Right ventricle myocardium inferior (tissue), 1 donor: ENCODE results near the gene KRT32. TPM values are rescaled to one million over a fixed set of nuclear protein-coding genes. Genes with fewer than 3 reads are reported as not detected.

Experiments
- ATAC-seq: fragments of 200-7000 bp; cut with Tn5 transposase; one replicate; pipeline ENCODE4 v1.9.1; 2020; ENCODE audit warnings: mild to moderate bottlenecking, moderate library complexity
- DNase-seq: peaks from one replicate; pipeline ENCODE4 v3.0.0; 2021; ENCODE audit errors: missing footprints
- intact Hi-C: fragments of 100-400 bp; cut with DNase I; formaldehyde crosslinking; loops from one replicate; pipeline ENCODE4 v1.11.0; 2022
- microRNA-seq: library from miRNA; unstranded; fragments of <30 nt; microRNA quantifications from one replicate; pipeline ENCODE4 v1.2.0, GENCODE V29; 2020
- total RNA-seq: library from RNA; stranded (reverse); fragmentation: NEBNext Ultra II Directional; extraction: Animal tissue kit (Norgen Biotek cat#: 25700); gene quantifications from one replicate; pipeline ENCODE4 v1.2.1, GENCODE V29; 2021
- donor health status: DM: no; HTN: yes; CAD: no; lungs with severe emphysema.

KRT32 gene
- total RNA-seq, 1 donor from 2014 or later, result not detected

DNA sequence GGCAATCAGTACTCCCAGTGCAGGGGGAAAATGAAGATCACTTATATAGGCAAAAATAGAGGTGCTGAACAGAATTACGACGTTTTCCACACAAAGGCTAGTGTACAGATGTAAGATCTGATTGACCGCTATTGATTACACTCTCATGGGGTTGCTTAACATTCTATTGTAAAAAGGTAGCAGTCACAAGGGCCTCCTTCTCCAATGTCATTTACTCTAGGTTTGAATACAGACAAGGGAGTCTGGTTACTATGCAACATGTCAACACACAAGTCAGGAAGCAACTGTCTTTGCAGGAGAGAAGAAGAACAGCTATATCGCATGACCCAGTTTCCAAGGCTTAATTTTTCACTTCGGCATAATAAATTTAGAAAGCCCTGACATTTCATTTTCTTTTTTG lies 50.7 kb downstream of the KRT32 start:
- ATAC-seq (peak; percentile 48), DNase-seq (no peak)
- intact Hi-C loops, result no loop called here

DNA sequence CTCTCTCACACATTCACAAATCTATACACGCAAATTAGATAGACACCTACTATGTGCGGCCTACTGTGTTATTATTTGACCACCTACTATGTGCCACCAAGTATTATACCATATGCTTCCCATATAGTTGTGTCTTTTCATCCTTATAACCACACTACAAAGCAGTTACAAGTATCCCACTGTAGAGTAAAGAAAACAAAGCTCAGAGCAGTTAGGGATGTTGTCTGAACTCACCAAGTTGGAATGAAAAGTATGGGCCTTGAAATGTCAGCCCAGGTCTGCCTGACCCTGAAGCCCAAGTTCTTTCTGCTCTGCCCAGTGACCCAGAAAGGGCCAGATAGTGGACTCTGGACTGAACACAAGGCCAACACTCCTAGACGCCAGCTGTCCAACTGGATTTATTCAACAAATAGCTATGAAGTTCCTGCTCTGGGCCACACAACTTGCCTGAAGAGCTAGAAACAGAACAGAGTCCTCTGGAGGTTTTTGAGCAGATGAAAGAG lies 51.3 kb downstream of the KRT32 start:
- intact Hi-C loops, result no loop called here
- ATAC-seq, result peak; percentile 39
- DNase-seq, result no peak

DNA sequence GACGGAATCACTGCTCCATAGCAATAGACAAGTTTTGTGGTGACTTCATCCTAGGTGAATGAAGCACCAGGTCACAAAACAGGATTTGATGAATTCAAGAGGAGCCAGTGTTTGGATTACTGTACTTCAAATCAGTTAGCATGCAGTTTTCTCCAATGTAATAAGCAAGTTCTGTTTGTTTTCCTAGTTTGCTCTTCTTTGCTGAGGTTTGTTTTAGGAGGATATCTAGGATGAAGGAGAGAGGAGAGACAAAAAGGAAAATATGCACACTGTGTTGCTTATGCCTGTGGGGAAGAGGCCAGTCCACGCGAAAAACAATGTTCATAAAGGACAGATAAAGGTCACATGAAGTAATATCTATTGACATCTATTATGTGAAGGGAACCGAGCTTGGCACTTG lies 51.8 kb downstream of the KRT32 start:
- ATAC-seq, result no peak
- no peak for DNase-seq
- intact Hi-C loops, result no loop called here

DNA sequence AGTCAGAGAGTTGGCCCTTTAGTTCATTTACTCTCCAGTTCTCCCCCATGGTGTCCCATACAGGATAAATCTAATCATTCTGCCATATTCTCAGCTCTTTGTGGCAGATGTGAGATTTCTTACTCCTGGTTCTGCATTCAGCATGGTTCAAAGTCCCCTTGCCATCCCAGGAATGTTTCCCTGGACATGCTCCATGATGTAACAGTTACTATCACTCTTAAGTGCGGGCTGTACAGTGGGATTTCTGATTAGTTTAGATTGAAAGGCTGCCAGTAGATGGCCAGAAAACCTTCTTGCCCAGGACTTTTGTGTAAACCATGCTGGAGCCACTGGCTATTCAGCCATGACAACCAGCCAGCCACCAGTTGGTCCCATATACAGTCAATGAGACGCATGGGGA lies 53.2 kb downstream of the KRT32 start:
- ATAC-seq (no peak), DNase-seq (no peak)
- intact Hi-C loops, result no loop called here

DNA sequence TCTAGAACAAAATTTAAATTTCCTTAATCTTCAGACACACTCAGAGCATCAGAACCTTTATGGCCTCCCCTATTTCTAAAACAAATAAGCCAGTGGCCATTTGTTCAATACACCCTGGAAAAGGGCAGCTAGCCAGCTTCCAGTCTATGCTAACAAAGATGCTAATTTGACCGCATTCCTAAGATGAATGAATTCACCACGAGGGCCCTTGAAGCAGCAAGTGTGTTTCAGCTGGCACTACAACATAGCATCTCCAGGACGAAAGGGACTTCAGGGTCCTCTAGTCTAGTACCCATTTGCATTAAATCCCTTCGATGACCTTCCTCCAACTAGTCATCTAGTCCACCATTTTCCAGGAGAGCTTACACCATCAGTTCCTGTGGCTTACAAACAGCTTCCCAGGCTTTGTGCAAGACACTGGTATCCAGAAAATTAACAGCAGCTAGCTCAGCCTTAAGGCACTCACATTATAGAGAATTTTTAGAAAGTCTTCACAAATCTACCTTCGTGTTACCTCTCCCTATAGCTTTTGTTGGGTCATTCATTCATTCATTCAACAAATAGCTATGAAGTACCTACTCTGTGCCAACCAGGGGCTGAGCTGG lies 53.7 kb downstream of the KRT32 start:
- no peak for DNase-seq
- ATAC-seq, result no peak
- intact Hi-C loops, result no loop called here

DNA sequence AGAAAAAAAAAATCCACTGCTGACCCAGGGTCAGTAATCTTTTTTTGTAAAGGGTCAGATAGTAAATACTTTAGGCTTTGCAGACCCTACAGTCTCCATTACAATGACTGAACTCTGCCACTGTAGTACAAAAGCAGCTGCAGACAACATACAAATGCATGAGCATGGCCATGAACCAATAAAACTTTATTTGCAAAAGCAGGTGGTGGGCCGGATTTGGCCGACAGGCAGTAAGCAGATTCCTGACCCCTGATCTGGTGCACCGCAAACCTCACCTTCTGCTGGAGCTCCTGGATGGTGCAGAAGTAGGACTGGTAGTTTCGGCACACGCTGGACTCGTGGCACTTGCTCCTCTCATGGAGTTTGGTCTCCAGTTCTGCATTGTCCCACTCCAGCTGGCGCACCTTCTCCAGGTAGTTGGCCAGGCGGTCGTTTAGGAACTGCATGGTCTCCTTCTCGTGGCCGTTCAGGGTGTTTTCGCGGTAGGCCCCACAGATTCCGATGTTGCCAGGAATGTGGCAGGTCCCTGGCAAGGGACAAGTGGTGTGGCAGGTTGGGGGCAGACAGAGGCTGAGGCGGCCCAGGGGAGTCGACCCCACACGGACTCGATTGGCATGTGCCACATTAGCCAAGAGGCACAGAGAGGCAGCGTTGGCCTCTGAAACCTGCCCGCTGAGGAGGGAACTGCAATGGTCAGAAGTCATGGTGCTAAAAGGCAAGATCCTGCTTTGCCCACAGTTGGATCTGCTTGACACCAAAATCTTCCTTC lies 55.9 kb downstream of the KRT32 start:
- intact Hi-C loops, result no loop called here
- ATAC-seq, result no peak
- no peak for DNase-seq

Small RNA genes lying within 50 kb of the gene (microRNA-seq; reads per million reads assigned to microRNA genes)
- not detected for gene MIR6510

Other genes starting within 250 kb of the KRT32 start
- gene KRTAP9-2, start 240.7 kb downstream of the KRT32 start, total RNA-seq, result not detected
- gene KRTAP9-3, start 234.9 kb downstream of the KRT32 start, total RNA-seq, result not detected
- gene KRTAP9-8, start 229.4 kb downstream of the KRT32 start, total RNA-seq, result not detected
- not detected for gene KRTAP9-4, start 217.7 kb downstream of the KRT32 start, total RNA-seq
- not detected for gene KRTAP9-9, start 212.0 kb downstream of the KRT32 start, total RNA-seq
- gene KRTAP9-6, start 202.0 kb downstream of the KRT32 start, total RNA-seq, result not detected
- not detected for gene KRTAP9-7, start 191.7 kb downstream of the KRT32 start, total RNA-seq
- gene KRTAP29-1, start 164.5 kb downstream of the KRT32 start, total RNA-seq, result not detected
- not detected for gene KRTAP16-1, start 158.1 kb downstream of the KRT32 start, total RNA-seq
- gene KRTAP17-1, start 151.7 kb downstream of the KRT32 start, total RNA-seq, result not detected
- not detected for gene KRT33A, start 116.6 kb downstream of the KRT32 start, total RNA-seq
- gene KRT33B, start 97.6 kb downstream of the KRT32 start, total RNA-seq, result not detected
- not detected for gene KRT34, start 85.1 kb downstream of the KRT32 start, total RNA-seq
- not detected for gene KRT31, start 69.8 kb downstream of the KRT32 start, total RNA-seq
- gene KRT37, start 42.8 kb downstream of the KRT32 start, total RNA-seq, result not detected
- not detected for gene KRT38, start 26.4 kb downstream of the KRT32 start, total RNA-seq
- not detected for gene KRT35, start 13.8 kb upstream of the KRT32 start, total RNA-seq
- gene KRT36, start 22.5 kb upstream of the KRT32 start, total RNA-seq, result not detected
- gene KRT13, start 38.2 kb upstream of the KRT32 start, total RNA-seq, result not detected
- gene KRT15, start 51.5 kb upstream of the KRT32 start, total RNA-seq, result not detected
- 1.4 TPM for gene KRT19, start 60.9 kb upstream of the KRT32 start, total RNA-seq
- not detected for gene KRT9, start 104.7 kb upstream of the KRT32 start, total RNA-seq
- gene KRT14, start 119.5 kb upstream of the KRT32 start, total RNA-seq, result not detected
- not detected for gene KRT16, start 145.4 kb upstream of the KRT32 start, total RNA-seq
- not detected for gene KRT17, start 157.2 kb upstream of the KRT32 start, total RNA-seq
- 1,166 TPM for gene EIF1, start 221.5 kb upstream of the KRT32 start, total RNA-seq
- not detected for gene GAST, start 244.9 kb upstream of the KRT32 start, total RNA-seq